HEK293T (cell line): Measurements from ENCODE around the gene CTSG.

Experiments
- BHLHE40 ChIP-seq: fragments of 450-650 bp; IDR thresholded peaks from 2 replicates; pipeline ENCODE4 v1.6.1; 2016; ENCODE audit warnings: mild to moderate bottlenecking, moderate library complexity, borderline replicate concordance
- FOXA1 ChIP-seq: fragments of 450-650 bp; IDR thresholded peaks from 2 replicates; pipeline ENCODE4 v1.6.1; 2016; ENCODE audit warnings: mild to moderate bottlenecking
- FOXM1 ChIP-seq: fragments of 450-650 bp; IDR thresholded peaks from 2 replicates; pipeline ENCODE4 v1.6.1; 2017; ENCODE audit warnings: mild to moderate bottlenecking, borderline replicate concordance
- L3MBTL2 ChIP-seq: fragments of 450-650 bp; conservative IDR thresholded peaks from 2 replicates; pipeline ENCODE4 v1.6.1; 2016; ENCODE audit warnings: mild to moderate bottlenecking
- SP1 ChIP-seq: fragments of 450-650 bp; IDR thresholded peaks from 2 replicates; pipeline ENCODE4 v1.6.1; 2017
- SUZ12 ChIP-seq: fragments of 450-650 bp; IDR thresholded peaks from 2 replicates; pipeline ENCODE4 v1.6.1; 2016; ENCODE audit warnings: mild to moderate bottlenecking
- TARDBP ChIP-seq: fragments of 450-650 bp; IDR thresholded peaks from 2 replicates; pipeline ENCODE4 v1.6.1; 2016

- no peak for TF ChIP-seq SP1
- TF ChIP-seq FOXA1, result no peak
- TF ChIP-seq BHLHE40, result no peak
- no peak for TF ChIP-seq L3MBTL2
- TF ChIP-seq SUZ12, result no peak
- no peak for TF ChIP-seq FOXM1
- TF ChIP-seq TARDBP, result no peak
These were observed 41.8 kb downstream of the CTSG start for GRCh38 chr14:24534286-24534685.
